ENCODE data around the gene PAGR1.
"Not testable (repeated sequence)": the region's sequence is repeated elsewhere in the genome, so short reads cannot be mapped to it uniquely, and the experiment has no call there.

The PAGR1 gene

GRCh38 chr16:29813644-29814562, 2.0 kb upstream of the PAGR1 start:
- DNase-seq = no peak

GRCh38 chr16:29814592-29814991, 1.4 kb upstream of the PAGR1 start:
- no peak for DNase-seq

- DNase-seq = no peak
Observed at GRCh38 chr16:29815032-29815721, 775 bp upstream of the PAGR1 start.

GRCh38 chr16:29816694-29817441, 916 bp downstream of the PAGR1 start:
- DNase-seq = peak; percentile 60 to 79

GRCh38 chr16:29818082-29818481, 2.1 kb downstream of the PAGR1 start:
- DNase-seq = no peak

- no peak for DNase-seq
Observed at GRCh38 chr16:29819506-29819905, 3.6 kb downstream of the PAGR1 start.

- peak; percentile 55 to 79 for DNase-seq
Observed at GRCh38 chr16:29820271-29820701, 4.3 kb downstream of the PAGR1 start, which contains the start of gene MVP. TSS of gene MVP (plus strand) at chr16:29820462. CDS start at chr16:29830550, 10,088 bp downstream.

- DNase-seq = peak; percentile 41 to 69
Observed at GRCh38 chr16:29820730-29821642, 5.0 kb downstream of the PAGR1 start.

- no peak for DNase-seq
Observed at GRCh38 chr16:29821643-29822115, 5.7 kb downstream of the PAGR1 start.

- DNase-seq = no peak
Observed at GRCh38 chr16:29824589-29825144, 8.7 kb downstream of the PAGR1 start.

- no peak for DNase-seq
Observed at GRCh38 chr16:29825145-29826044, 9.4 kb downstream of the PAGR1 start.

- no peak for DNase-seq
Observed at GRCh38 chr16:29826342-29826695, 10.4 kb downstream of the PAGR1 start.

- no peak for DNase-seq
Observed at GRCh38 chr16:29830774-29831173, 14.8 kb downstream of the PAGR1 start.

- DNase-seq = no peak
Observed at GRCh38 chr16:29831490-29831889, 15.5 kb downstream of the PAGR1 start.

- not testable (repeated sequence) for DNase-seq
Observed at GRCh38 chr16:29833219-29833618, 17.3 kb downstream of the PAGR1 start.

- DNase-seq = no peak
Observed at GRCh38 chr16:29834079-29834478, 18.1 kb downstream of the PAGR1 start.

GRCh38 chr16:29835926-29836325, 20.0 kb downstream of the PAGR1 start:
- DNase-seq = no peak

- DNase-seq = no peak
Observed at GRCh38 chr16:29836623-29837022, 20.7 kb downstream of the PAGR1 start.

GRCh38 chr16:29837841-29838240, 21.9 kb downstream of the PAGR1 start:
- DNase-seq = no peak

GRCh38 chr16:29839822-29840221, 23.9 kb downstream of the PAGR1 start:
- no peak for DNase-seq

- no peak for DNase-seq
Observed at GRCh38 chr16:29840240-29840639, 24.3 kb downstream of the PAGR1 start.
